Head of caudate nucleus (tissue), 42 donors: ENCODE measurements around the gene IGFBP5.

Source experiments
- DNase-seq, 42 donors: peaks; one replicate each; pipeline versions ENCODE4 v3.0.0 to v3.0.0-alpha.2; 2020 to 2021; ENCODE audit warnings: mixed read lengths in 7 of 42
- intact Hi-C: fragments of 100-400 bp; cut with DNase I; formaldehyde crosslinking; loops from one replicate; pipeline ENCODE4 v1.15.0; 2022

Gene IGFBP5

DNA sequence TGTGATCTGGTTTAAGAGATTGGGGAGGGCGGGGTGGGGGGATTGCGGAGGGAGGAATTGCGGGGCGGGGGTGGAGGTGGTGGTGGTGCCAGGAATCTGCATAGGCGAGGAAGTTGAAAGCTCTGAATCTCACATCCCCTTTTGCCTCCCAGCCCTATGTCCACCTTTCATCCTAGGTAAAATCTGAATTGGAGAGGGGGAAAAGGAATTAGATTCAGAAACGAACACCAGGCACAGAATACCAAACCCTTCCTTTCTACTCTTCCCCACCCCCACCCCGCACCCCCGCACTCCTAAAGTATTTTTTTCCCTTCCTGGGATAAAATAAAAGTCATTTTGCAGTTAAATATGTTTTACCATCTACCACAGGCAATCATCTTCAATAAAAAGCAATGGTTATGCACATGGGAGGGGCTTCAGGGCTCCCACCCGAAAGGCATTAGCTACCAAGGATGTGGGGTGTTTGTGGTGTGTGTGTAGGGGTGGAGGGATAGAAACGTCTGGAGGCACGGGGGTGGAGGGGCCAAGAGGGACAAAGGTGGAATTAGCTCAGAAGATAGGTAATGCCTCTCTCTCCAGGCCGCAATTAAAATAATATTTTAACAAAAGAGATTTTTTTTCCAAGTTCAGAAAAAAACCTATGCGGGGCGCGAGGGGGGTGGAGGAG is 1.8 kb downstream of the IGFBP5 start:
- peak in 1 of 42 donors; percentile 32 for DNase-seq
- intact Hi-C loops: loop anchor here (10.0 kb wide), 2 partner anchors 1021 to 1061 kb away; no protein-coding TSS in a partner anchor

GRCh38 chr2:216692636-216693413 is 2.5 kb downstream of the IGFBP5 start:
- peak; percentile 58 to 89 (median 80) for DNase-seq
- intact Hi-C loops: loop anchor here (10.0 kb wide), 2 partner anchors 1022 to 1062 kb away; no protein-coding TSS in a partner anchor

DNA sequence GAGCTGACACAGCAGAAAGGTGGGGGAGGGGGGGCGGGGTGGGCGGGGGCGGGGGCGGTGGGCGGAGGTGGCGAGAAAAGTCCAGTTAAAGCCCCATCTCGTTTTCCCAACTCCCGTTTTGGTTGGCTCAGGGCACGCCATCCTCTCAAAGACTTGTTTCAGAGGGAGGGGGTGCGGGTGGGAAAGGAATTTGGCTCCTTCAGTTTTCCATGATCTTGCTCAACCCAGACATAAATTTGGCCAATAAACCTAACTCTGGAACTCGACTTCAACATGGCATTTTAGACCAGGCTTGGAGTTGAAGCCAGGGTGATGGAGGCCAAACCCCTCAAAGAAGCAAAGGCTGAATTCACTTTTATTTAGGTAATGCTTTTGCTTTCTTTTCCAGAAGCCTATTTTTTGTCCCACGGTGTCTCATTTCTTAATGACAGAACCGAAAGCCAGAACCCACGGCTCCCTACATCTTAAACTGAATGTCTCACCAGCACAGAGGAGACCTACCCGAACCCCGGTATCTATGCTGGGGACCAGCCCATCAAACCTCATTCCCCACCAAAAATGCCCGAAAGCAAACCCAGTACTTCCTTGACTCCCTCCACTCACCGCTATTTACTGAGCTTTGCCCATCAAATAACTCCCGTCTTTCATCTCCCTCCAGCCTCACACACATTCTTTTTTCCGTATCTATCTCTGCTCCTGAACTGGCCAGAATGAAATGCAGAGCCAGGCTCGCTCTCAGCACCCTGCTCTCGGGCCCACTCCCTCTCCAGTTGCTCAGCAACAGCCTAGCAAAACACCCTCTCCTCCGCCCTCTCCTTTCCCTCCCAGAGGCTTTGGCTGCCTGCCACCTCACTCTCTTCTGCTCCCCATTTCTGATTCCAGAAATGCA is 4.3 kb downstream of the IGFBP5 start:
- intact Hi-C loops: loop anchor here (10.0 kb wide), 2 partner anchors 1024 to 1064 kb away; no protein-coding TSS in a partner anchor
- peak; percentile 60 to 96 (median 84) for DNase-seq

DNA sequence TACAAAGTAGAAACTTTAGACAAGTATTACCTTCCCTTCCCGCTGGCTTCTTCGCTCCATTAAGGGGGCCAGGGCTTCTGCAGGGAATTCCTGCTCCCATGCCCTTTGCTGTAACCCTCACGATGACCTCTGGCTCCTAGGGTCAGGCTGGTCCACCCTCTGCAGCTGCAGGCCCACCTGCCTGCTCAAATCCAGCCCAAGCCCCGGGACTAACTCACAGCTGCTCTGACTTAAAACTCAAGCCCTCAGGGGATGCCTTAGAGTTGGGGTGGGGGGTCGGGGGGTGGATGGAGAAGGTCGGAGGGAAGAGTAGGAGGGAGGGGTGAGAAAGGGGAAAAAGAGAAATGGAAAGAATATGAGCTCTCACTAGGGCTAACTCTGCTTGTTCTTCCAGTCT is 4.9 kb downstream of the IGFBP5 start:
- intact Hi-C loops: loop anchor here (10.0 kb wide), 2 partner anchors 1024 to 1064 kb away; no protein-coding TSS in a partner anchor
- no peak for DNase-seq

DNA sequence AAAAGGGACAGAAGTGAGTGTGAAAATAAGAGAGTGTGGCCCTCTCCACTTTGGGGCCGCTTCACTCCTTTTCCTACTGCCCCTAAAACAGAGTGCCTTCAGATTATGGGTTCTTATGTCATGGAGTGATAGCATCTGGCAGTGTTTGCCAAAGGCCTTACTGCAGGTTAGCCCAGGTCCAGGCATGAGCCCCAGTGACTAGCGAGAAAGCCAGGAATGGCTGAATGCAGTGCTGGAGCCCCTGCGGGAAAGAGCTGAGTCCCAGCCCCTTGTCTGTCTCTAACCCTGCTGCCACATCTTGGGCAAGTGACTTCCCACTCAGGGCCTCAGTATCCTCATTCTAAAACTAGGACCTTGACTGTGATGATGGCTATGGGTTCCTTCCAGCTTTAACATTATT is 6.0 kb downstream of the IGFBP5 start:
- intact Hi-C loops: no loop called here
- DNase-seq: no peak

DNA sequence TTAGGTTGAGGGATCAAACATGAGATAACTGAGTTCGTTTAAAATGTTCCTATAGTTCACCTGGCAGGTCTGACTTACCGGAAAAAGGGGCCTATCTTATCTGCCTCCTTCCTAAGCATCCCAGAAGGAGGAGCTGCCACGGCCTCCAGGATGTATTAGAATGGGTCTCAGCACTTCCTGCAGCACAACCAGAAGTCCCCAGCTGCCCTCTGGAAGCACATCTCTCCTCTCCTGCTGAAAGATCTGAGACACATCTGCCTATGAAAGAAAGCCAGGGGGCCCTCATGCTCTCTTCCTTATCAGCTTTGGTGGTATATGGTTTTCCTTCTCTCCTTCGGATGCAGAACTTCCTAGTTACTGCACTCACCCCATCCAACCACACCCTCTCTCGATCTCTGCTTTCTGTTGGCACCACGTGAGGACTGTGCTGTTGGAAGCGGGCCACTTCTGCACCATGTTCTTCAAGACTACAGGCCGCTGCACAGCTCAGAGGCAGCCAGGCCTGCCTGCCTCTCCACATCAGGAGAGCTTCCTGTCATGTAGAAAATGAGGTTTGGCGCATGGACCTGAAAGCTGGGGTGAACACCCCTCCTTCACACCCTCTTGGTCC is 6.5 kb downstream of the IGFBP5 start:
- intact Hi-C loops: no loop called here
- peak in 1 of 42 donors; percentile 16 for DNase-seq

GRCh38 chr2:216687646-216688045 is 7.7 kb downstream of the IGFBP5 start:
- no peak for DNase-seq
- intact Hi-C loops: no loop called here

GRCh38 chr2:216687111-216687510 is 8.2 kb downstream of the IGFBP5 start:
- DNase-seq: no peak
- intact Hi-C loops: no loop called here

GRCh38 chr2:216685327-216685875 is 9.9 kb downstream of the IGFBP5 start:
- no peak for DNase-seq
- intact Hi-C loops: no loop called here

DNA sequence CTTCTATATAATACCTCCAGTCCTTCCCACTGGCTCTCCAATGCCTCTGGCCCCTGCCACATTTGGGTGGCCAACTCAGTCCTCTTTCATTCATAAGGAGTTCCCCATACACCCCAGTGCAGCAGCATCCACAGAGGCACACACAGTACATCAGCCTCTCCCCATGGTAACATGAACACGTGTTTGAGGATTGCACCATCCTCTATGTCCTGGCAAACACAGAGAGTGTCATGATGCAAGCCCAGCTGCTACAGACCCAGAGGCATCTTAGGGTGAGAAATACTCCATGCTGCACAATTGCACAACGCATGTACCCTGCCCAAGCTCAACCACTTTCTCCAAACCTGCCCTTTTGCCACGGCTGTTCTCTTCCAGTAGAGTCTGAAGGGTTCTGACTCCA is 11.5 kb downstream of the IGFBP5 start:
- intact Hi-C loops: loop anchor here (5.0 kb wide), 1 partner anchor 828 kb away; no protein-coding TSS in a partner anchor
- no peak for DNase-seq

DNA sequence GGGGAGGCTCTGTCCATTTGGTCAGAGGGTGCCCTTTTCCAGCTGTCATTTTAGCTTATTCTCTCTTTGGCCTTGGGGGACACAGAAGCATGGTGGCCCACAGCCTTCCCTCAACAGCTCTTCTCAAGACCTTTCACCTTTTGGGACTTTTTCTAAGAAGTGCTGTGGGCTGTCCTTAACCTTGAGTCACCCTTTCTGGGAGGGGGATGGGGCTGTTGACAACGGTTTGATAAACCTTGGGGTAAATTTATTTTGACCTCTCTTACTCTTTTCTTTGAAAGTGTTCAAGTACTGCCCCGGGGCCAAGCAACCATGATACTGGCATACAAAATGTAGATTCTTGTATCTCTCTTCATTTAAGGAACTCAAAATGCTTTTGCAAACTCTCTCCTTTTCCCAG is 13.7 kb downstream of the IGFBP5 start:
- DNase-seq: no peak
- intact Hi-C loops: loop anchor here (5.0 kb wide), 1 partner anchor 831 kb away; no protein-coding TSS in a partner anchor

GRCh38 chr2:216680951-216681629 is 14.3 kb downstream of the IGFBP5 start:
- no peak for DNase-seq
- intact Hi-C loops: loop anchor here (5.0 kb wide), 1 partner anchor 831 kb away; no protein-coding TSS in a partner anchor

DNA sequence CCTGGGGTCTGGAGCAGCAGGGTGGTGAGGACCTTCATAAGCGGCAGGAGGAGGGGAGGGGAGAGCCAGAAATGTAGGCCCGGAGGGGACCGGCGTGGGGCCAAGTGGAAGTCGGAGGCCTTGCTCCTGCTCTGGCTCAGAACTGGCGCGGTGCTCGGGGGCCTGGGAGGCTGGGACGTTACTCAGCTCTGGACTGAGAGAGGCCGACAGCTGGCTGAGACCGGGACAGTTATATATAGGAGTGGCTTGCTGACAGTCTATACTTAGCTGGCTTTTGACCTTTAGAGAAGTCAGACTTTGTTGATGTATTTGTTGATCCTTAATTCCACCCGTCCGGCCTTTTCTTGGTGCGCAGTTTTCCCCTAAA is 15.7 kb downstream of the IGFBP5 start:
- intact Hi-C loops: loop anchor here (5.0 kb wide), 1 partner anchor 833 kb away; no protein-coding TSS in a partner anchor
- DNase-seq: no peak

- intact Hi-C loops: no loop called here
- no peak for DNase-seq
These were observed 16.3 kb downstream of the IGFBP5 start for GRCh38 chr2:216678813-216679657.

DNA sequence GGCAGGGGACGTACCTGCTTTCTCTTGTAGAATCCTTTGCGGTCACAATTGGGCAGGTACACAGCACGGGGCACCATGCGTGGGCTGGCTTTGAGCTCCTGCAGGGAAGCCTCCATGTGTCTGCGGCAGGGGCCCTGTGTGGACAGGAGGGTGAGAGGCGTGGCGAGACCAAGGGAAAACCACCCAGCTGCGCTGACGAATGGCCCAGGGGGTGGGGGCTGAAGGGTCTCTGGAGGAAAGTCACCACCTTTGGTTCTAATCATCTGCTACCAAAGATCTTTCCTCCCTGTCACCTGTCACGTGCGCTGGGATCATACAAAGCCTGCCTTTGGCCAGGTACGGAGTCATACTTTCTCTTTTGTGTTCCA is 17.3 kb downstream of the IGFBP5 start:
- intact Hi-C loops: no loop called here
- no peak for DNase-seq

- DNase-seq: no peak
- intact Hi-C loops: no loop called here
These were observed 17.8 kb downstream of the IGFBP5 start for GRCh38 chr2:216677439-216678097.

DNA sequence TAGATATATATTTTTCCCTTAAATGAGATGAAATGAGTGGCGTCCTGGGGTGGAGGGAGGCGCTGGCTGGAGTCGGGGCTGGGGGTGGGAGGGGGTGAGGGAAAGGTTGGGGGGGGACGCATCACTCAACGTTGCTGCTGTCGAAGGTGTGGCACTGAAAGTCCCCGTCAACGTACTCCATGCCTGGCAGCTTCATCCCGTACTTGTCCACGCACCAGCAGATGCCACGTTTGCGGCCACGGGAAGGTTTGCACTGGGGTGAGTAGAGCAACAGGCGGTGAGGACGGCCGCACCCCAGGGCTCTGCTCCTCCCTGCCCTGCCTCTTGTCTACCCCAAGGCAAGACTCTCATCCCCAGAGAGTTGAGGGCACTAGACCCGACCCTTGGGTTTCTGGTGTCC is 18.7 kb downstream of the IGFBP5 start:
- intact Hi-C loops: no loop called here

More for the DNA sequence above, 18.7 kb downstream of the IGFBP5 start:
- DNase-seq: no peak
